Upper lobe of left lung (tissue), 4 donors: ENCODE results near the gene DNMT3A.

Experiments used
- CTCF ChIP-seq, 6 experiments: fragments of 450-650 bp in 4 of 6; fragments of 200-600 bp in 2 of 6; sonication (generic) in 2 of 6; IDR thresholded peaks; one replicate each; pipeline ENCODE4 v1.5.1; 2016 to 2019; ENCODE audit warnings: antibody characterized with exemption in 6 of 6
- EP300 ChIP-seq, 4 donors: sonication (generic); formaldehyde crosslinking; IDR thresholded peaks; one replicate each; pipeline ENCODE4 v1.5.1; 2017; ENCODE audit warnings: antibody characterized with exemption in 4 of 4, control low read depth in 2 of 4
- POLR2AphosphoS5 ChIP-seq, 2 donors: sonication (generic); formaldehyde crosslinking; IDR thresholded peaks; one replicate each; pipeline ENCODE4 v1.5.1; 2017; ENCODE audit warnings: antibody characterized with exemption in 2 of 2

GRCh38 chr2:25247792-25248512, 93.8 kb downstream of the DNMT3A start:
- TF ChIP-seq EP300 (IDR thresholded peaks at IDR 0.05) (no peak), CTCF (IDR thresholded peaks at IDR 0.05) (no peak), POLR2AphosphoS5 (IDR thresholded peaks at IDR 0.05) (no peak)
